Keratinocyte (primary cell): ENCODE data around the gene FGF7.

Experiments
- CTCF ChIP-seq, 3 experiments: IDR thresholded peaks in 1 of 3; conservative IDR thresholded peaks in 1 of 3; optimal IDR thresholded peaks in 1 of 3; 2 replicates in 2 of 3; 3 replicates in 1 of 3; pipeline versions ENCODE3 to v1.5.1; 2011; ENCODE audit warnings: low read length in 3 of 3, mild to moderate bottlenecking in 3 of 3, moderate library complexity in 2 of 3, control low read depth in 1 of 3, inconsistent platforms in 1 of 3; ENCODE audit not compliant: insufficient read depth in 2 of 3; ENCODE audit errors: extremely low read depth in 1 of 3
- EZH2 ChIP-seq: IDR thresholded peaks from one replicate; pipeline ENCODE4 v1.6.1; 2012; ENCODE audit warnings: inconsistent platforms, mild to moderate bottlenecking, low read length, moderate library complexity

- TF ChIP-seq EZH2 (no peak), CTCF (optimal IDR thresholded peaks at IDR 0.05 in 1 of 3, IDR thresholded peaks at IDR 0.05 in 1 of 3, conservative IDR thresholded peaks at IDR 0.05 in 1 of 3; ENCODE audit: extremely low read depth in 1 of 3, insufficient read depth in 2 of 3, low read length in 3 of 3) (no peak)
These were observed 7.0 kb downstream of the FGF7 start for GRCh38 chr15:49430046-49430445.
